NB4 (cell line): ENCODE measurements around the gene PDE1A.

ENCODE experiments used
- DNase-seq: peaks from one replicate; pipeline ENCODE4 v3.0.0; 2010; ENCODE audit warnings: low read depth
- H3K4me3 ChIP-seq: one replicate; pipeline ENCODE4 v1.5.1; 2011; ENCODE audit warnings: mild to moderate bottlenecking, low read depth, low read length, moderate library complexity
- CTCF ChIP-seq: IDR thresholded peaks from one replicate; pipeline ENCODE4 v1.5.1; 2012; ENCODE audit warnings: low read depth, low read length
- MYC ChIP-seq: IDR thresholded peaks from 2 replicates; pipeline ENCODE4 v1.6.1; 2011; ENCODE audit warnings: low read depth, low read length
- POLR2A ChIP-seq: IDR thresholded peaks from 2 replicates; pipeline ENCODE4 v1.6.1; 2011; ENCODE audit warnings: mild to moderate bottlenecking; ENCODE audit not compliant: insufficient read length; ENCODE audit errors: extremely low read depth
- TF ChIP-seq, protein P1 (sequence below): IDR thresholded peaks from 2 replicates; pipeline ENCODE4 v1.6.1; 2011; ENCODE audit warnings: low read depth, low read length

The PDE1A gene

DNA sequence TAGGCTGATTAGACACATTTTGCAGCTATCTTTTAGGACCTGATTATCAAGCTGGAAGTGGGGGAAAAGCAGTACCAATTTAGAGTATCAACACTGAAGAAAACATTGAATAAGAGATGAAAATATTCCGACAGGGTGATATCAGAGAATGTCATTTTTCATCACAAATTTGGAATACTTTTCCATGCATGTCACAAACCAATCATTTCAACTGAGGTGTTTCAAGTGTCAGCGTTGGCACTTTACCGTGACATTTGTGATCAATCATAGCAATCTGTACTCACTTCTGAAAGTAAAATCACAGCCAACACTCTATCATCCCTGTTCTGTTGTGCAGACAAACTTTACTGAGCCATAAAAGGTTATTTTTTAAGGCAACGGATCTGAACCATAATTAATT, 75.4 kb downstream of the PDE1A start:
- TF ChIP-seq MYC (no peak), CTCF (no peak), POLR2A (no peak)
- TF ChIP-seq, protein P1, sequence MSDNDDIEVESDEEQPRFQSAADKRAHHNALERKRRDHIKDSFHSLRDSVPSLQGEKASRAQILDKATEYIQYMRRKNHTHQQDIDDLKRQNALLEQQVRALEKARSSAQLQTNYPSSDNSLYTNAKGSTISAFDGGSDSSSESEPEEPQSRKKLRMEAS, result no peak
- no peak for DNase-seq
- H3K4me3 ChIP-seq, result no peak overlapping the region

GRCh38 chr2:182349268-182349667, 77.6 kb downstream of the PDE1A start:
- TF ChIP-seq MYC, result no peak
- no peak for TF ChIP-seq CTCF
- TF ChIP-seq, protein P1, result no peak
- DNase-seq, result no peak
- H3K4me3 ChIP-seq, result no peak overlapping the region

DNA sequence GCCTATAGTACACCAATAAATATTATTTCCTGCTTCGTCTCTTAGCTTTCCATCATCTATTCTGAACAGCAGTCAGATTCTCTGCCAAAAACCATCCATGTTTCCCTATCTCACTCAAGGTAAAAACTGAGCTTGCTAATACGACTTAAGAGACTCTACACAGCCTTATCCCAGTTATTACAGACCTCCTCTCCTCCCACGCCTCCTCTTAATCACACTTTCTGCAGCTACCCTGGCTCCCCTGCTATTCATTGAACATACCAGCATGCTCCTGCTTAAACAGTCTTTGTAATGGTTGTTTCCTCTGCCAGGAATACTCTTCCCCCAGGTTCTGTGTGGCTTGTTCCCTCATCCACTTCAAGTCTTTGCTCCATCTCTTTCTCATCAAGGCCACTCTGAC, 81.5 kb downstream of the PDE1A start:
- H3K4me3 ChIP-seq, result no peak overlapping the region
- TF ChIP-seq CTCF (no peak), MYC (no peak), POLR2A (no peak)
- TF ChIP-seq, protein P1, result no peak
- DNase-seq, result no peak

- TF ChIP-seq MYC (no peak), POLR2A (no peak), CTCF (no peak)
- TF ChIP-seq, protein P1, result no peak
- no peak for DNase-seq
- no peak overlapping the region for H3K4me3 ChIP-seq
These were observed 96.2 kb downstream of the PDE1A start for GRCh38 chr2:182330451-182331305.

GRCh38 chr2:182324665-182325064, 102.2 kb downstream of the PDE1A start:
- H3K4me3 ChIP-seq, result no peak overlapping the region
- DNase-seq, result no peak
- TF ChIP-seq, protein P1, result no peak
- TF ChIP-seq MYC, result no peak
- TF ChIP-seq CTCF, result no peak
- TF ChIP-seq POLR2A, result no peak
